Epidermal melanocyte (primary cell): ENCODE results near the gene PLEKHJ1.

ENCODE experiments used
- DNase-seq: peaks from one replicate; pipeline ENCODE4 v3.0.0; 2011; ENCODE audit warnings: low spot score; ENCODE audit not compliant: insufficient read length

The PLEKHJ1 gene

DNA sequence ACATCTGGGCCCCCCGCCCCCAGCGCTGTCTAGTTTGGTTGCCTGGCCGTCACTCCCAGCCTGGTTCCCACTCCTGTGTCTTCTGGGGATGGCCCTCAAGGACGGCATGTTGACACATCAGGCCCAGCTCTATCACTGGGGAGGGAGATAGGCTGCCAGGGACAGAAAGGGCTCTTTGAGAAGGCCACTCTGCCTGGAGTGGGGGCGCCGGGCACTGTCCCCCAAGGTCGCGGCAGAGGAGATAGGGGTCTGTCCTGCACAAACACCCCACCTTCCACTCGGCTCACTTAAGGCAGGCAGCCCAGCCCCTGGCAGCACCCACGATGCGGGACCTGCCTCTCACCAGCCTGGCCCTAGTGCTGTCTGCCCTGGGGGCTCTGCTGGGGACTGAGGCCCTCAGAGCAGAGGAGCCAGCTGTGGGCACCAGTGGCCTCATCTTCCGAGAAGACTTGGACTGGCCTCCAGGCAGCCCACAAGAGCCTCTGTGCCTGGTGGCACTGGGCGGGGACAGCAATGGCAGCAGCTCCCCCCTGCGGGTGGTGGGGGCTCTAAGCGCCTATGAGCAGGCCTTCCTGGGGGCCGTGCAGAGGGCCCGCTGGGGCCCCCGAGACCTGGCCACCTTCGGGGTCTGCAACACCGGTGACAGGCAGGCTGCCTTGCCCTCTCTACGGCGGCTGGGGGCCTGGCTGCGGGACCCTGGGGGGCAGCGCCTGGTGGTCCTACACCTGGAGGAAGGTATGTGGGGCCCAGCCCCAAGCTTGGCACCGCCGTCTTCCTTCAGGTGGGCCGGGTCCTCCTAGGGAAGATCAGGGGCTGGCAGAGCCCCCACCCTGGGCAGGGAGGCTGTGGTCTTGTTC, 13.1 kb upstream of the PLEKHJ1 start, which contains the start of gene AMH:
Gene AMH (plus strand): TSS at position 314 of the 857 bp plus-strand sequence. CDS start 10 bp downstream, at position 324.
- no peak for DNase-seq

DNA sequence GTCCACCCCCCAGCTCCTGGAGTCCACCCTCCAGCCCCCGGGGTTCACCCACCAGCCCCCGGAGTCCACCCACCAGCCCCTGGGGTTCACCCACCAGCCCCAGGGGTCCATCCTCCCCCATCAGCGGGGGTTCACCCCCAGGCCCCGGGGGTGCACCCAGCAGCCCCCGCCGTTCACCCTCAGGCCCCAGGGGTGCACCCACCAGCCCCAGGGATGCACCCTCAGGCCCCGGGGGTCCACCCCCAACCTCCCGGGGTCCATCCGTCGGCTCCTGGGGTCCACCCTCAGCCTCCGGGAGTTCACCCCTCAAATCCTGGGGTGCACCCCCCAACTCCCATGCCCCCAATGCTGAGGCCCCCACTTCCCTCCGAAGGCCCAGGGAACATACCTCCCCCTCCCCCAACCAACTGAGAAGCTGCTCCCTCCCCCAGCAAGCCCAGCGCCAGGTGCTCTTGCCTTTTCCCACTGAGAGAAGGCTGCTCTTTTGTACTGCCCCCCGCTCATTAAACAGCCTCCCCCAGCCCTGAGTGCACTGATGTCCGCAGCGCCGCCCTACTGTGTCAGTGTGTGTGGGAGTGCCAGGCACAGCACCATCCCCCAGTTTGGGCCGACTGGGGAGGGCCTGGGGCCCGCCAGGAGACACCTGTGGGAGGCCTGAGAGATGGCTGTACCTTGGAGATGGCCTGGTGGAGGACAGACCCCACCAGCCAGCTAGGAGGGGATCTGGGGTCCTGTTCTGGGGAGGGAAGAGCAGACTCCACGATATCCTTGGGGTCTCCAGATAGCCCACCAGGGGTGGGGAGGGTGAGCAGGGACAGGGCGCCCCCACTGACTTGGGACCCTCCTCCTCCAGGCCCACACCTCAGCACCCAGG, 12.2 kb upstream of the PLEKHJ1 start:
- no peak for DNase-seq

DNA sequence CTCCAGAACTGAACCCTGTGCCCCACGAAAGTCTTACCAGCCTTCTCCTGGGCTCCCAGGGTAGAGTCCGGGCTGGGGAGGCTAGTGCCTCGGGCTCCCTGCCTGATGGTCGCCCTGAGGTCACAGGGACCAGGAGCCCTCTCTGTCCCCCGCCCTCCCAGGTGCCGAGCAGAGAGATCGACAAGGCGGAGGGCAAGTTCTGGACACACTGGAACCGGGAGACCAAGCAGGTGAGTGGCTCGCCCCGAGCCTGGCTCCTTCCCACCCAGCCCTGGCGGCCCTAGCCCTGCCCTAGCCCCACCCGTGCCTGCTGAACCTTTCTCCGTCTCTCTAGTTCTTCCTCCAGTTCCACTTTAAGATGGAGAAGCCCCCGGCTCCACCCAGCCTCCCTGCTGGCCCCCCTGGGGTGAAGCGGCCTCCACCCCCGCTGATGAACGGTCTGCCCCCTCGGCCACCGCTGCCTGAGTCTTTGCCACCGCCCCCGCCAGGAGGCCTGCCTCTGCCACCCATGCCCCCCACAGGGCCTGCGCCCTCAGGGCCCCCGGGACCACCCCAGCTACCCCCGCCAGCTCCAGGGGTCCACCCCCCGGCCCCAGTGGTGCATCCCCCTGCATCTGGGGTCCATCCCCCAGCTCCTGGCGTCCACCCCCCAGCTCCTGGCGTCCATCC, 11.4 kb upstream of the PLEKHJ1 start:
- no peak for DNase-seq

DNA sequence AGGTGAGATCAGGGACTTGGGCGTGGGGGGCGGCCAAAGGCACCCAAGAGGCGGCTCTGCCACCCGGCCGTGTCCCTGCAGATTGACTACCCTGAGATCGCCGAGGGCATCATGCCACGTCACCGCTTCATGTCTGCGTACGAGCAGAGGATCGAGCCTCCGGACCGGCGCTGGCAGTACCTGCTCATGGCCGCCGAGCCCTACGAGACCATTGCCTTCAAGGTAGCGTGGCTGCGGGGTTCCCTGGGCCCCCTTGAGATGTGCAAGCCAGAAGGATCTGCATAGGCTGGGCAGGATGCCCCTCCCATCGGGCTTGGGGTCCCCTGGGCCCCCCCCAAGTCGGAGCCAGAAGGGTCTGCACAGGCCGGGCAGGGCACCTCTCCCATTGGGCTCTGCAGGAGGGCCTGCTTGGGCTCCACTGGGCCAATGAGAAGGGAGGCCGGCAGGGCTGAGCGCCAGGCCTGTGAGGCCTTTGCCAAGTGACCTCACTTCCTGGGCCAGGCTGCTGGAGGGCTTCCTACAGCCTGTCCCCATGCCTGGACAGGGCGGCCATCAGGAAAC, 10.8 kb upstream of the PLEKHJ1 start:
- no peak for DNase-seq

DNA sequence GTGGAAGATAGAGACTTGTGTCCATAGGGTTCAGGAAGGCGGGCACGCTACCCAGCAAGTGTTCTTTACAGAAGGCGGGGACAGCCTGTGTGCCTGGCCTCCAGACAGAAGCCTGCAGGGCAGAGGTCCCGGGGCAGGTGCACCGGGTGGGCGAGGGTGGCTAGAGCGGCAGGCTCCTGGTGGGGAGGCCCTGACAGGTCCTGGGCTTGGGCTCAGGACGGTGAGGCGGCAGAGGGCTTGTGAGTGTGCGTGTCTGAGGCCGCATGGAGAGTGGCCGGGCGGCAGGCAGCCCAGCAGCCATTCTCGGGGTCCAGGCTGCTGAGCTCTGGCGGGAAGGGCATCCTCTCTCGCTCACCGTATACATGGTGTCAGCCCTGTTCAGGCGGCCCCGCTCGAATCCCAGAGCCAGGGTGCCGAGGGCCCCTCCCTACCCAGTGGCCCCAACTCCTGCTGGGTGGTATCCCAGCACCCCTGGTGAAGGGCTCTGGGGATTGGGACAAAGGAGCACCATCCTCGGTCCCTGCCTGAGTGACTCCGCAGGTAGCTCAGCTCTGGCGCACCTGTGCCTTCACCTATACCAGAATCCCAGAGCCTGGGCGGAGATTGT, 10.0 kb upstream of the PLEKHJ1 start:
- no peak for DNase-seq

DNA sequence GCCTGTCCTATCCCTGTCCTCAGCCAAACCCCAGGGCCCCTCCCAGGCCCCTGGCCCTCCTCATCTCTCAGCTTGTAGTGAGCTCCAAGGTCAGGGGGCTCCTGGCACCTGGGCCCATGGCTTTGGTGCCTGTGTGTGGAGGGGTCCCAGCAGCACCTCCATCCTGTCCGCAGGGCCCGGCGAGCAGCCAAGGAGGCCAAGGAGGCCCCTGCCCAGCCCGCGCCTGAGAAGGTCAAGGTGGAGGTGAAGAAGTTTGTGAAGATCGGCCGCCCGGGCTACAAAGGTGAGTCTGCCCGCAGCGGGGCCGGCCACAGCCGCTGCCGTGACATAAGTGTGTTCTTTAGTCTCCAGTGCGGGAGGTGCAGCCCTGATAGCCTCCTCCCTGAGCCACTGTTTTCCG, 9.1 kb upstream of the PLEKHJ1 start:
- DNase-seq: no peak

DNA sequence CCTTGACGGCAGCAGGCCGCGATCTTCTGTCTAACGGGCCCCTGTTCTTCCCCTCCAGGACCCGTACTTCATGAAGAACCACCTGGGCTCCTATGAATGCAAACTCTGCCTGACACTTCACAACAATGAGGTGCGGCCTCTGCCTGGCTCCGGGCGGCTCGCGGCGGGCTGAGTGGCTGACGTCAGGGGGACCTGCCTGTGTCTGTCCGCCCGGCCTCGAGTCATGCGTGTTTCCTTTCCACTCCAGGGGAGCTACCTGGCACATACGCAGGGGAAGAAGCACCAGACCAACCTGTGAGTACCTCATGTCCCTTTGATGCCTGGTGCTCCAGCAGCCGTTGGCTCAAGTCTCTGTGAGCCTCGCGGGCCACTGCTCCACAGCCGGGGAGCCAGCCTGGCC, 8.4 kb upstream of the PLEKHJ1 start:
- DNase-seq: no peak

DNA sequence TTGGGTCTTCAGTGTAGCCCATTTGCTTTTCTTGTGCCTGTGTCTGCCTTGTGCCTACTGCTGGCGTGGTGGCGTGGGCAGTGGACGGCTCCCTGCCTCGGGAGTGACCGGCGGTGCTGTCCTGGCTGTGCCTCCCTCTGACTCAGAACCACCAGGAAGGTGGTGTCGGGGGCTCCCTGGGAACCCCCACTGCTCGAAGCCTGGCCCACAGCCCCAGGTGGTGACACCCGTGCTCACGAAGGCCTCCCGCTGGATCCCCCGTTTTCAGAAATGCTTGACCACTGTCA, 7.9 kb upstream of the PLEKHJ1 start:
- DNase-seq: no peak

DNA sequence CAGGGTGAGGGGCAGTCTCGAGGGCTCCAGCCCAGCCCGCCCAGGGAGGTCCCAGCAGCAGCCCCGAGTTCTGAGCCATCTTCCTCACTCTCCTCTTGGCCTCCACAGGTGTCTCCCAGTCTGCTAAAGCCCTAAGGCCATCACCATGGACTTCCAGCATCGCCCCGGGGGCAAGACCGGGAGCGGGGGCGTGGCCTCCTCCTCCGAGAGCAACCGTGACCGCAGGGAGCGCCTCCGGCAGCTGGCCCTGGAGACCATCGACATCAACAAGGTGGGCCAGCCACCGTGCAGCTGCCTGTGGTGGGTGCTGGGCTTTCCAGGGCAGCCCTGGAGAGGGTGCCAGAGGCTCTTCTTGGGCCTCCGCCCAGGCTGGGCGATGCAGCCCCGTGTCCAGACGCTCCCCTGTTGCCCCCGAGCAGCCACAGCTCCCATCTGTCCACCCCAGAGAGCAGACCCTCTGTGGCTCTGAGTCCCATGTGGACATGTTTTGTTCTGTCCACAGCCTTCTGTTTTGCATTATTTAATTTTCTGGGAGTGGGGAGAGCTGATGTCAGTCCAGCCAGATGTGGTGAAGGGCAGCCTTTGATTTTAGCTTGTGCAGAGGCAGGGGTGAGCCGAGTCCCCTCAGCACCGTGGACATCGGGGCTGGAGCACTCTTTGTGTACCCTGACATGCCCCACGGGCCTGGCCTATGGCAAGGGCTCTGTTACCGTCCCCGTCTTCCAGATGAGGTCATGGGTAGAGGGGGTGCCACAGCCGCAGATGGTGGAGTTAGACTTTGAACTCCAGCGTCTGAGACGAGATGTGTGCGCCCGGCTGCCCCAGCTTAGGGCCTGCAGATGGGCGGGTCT, 7.4 kb upstream of the PLEKHJ1 start:
- DNase-seq: no peak

DNA sequence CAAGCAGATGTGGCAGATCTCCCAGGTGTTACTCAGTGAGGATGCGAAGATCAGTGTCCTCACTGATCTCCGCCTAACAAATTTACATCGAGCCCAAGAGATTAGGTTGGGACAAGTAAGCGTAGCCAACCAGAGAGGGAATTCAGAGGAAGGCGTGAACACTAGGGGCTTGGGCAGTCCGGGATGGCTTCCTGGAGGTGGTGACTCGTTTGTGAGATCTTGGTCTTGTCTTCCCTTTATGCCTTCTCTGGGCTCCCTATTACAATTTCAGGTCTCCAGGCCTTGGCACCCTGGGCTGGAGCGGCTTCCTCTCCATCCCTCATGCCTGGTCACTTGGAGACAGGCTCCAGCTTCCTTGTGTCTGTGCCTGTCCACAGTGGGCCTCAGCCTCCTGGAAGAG, 6.7 kb upstream of the PLEKHJ1 start:
- DNase-seq: no peak

DNA sequence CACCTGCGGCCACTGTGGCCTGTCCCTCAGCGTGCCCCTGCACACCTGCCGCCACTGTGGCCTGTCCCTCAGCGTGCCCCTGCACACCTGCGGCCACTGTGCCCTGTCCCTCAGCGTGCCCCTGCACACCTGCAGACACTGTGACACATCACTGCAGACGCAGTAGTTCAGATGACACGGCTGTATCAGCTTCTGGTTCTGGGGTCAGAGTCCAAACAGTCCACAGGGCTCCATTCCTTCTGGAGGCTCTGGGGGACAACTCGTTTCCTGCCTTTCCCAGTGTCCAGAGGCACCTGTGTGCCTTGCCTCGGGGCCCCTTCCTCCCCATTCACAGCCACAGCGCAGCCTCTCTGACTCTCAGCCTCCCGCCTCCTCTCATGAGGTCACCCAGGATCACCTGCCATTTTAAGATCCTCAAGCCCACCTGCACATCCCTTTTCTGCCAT, 6.0 kb upstream of the PLEKHJ1 start:
- no peak for DNase-seq

DNA sequence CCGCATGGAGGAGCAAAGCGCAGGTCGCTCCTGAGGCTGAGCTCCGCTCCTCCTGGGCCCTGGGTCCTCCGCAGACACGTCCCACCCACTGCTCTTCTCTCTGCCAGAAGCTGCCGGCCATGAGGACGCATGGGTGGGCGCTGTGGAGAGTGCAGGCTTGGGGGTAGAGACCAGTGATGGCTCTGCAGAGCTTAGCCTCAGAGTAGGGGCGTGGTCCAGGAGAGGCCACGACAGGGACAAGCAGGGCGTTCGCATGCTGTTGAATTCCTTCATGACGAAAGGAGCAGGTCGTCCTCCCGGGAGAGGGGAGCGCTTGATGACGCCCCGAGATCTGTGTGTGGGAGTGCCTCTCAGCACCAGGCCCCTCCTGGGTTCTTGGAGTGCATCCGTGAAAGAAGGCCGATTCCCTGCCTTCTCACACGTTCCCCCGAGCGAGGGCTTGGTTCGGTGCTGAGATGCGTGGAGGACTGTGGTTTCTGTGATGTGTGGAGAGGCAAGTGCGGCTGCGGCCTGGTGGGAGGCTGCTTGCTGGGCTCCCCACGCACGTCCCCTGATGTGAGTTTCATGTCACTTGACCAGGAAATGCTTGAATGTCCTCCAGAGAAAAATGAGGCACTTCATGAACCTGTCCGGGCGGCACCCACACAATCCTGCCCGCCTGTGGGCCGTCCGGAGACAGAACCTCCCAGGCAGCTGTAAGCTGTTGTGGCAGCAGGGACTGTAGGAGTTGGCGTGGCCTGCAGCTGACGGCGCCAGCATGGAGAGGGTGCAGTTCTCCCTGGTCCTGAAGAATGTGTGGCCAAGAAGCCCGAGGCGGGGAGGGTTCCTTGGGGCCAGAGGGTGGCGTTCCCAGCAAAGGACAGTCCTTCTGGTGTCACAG, 5.0 kb upstream of the PLEKHJ1 start:
- DNase-seq: no peak

DNA sequence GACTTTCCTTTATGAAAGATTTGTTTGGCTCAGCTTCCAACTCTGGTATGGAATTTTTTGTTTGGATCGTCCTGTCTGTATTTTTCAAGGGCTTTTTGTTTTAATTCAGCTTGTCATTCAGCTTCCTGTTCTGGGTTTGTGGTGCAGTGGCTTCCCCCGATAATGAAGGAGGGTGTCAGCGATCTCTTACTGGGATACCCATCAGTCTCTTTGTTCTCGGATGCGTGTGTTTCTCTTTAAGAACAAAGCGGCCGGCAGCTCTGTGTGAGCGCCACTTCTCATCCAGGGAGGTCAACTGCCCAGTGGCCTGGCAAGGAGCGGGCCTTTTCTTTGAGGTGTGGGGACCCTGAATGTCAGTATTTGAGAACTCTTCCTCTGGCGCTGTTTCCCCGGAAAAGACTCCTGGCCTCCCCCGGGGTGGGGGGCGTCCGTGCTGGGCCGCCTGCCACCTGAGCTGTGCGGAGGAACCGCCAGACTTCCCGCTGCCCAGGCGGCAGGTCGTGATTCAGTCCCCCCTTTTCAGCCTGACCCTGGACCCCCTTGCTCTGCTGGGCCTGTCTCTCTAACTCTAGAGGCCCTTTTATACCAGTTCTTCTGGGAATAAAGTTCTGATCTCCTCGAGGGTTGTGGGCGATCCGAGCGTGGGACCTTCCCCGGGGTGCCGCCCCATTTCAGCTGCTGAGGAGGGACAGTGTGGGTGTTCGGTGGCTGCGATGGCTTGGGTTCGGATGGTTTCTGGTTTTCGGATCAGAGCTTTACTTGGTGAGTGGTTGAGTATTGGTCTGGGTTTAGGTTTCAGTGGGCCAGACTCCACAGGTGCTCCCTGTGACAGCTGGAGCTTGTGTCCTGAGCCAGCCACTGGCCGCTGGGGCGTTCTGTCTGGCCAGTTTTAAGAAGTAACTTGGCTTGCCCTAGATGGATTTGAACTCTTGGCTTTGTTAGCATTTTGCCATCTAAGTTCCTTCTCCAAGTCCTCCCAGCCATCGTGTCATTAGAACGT, 3.9 kb upstream of the PLEKHJ1 start:
- no peak for DNase-seq

DNA sequence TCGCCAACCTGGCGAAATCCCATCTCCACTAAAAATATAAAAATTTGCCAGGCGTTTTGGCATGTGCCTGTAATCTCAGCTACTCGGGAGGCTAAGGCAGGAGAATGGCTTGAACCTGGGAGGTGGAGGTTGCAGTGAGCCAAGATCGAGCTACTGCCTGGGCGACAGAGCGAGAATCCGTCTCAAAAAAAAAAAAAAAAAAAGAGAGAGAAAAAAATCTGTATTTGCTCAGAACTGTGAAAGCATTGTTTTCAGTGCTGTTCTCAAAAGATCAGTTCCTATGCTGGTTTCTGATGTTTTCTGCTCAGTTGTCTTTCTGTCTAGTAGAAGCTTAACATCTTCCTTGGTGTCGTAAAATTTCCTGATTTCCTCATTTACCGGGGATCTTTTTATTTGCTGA, 3.0 kb upstream of the PLEKHJ1 start:
- no peak for DNase-seq

DNA sequence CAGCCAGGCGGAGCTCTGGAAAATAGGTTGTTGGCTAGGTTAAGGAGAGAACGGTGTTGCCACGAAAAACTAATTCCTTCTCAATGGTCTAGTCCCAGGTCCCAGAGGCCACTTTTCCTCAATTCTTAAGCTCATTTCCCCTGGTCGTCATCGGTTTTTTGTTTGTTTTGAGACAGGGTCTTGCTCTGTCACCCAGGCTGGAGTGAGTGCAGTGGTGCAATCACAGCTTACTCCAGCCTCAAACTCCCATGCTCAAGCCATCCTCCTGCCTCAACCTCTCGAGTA, 1.7 kb upstream of the PLEKHJ1 start:
- no peak for DNase-seq

DNA sequence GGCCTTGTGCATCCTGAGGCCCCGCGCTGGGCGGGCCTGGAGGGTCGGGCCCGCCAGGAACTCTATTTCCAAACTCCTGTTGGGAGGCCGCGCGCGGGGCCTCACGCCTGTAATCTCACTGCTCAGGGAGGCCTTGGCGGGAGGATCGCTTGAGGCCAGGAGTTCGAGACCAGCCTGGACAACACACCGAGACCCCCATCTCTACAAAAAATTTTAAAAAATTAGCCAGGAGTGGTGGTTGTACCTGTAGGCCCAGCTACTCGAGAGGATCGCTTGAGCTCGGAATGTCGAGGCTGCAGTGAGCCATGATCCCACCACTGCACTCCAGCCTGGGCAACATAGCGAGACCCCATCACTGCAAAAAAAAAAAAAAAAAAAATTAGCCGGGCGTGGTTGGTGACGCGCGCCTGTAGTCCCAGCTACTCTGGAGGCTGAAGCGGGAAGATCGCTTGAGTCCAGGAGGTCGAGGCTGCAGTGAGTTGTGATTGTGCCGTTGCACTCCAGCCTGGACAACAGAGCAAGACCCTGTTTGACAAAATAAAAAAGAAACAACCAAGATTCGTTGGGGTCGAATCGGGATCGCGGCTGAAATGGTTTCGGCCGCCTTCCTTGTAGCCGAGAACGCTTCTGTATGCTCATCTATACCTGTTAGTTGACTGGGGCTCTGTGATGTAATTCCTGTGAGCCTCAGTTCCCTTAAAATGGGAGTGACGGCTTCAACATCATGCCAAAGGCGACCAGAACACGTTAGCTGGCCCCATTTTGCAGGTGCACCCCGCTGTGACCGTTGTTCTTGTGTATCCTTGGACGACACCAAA, 1.1 kb upstream of the PLEKHJ1 start:
- DNase-seq: no peak

DNA sequence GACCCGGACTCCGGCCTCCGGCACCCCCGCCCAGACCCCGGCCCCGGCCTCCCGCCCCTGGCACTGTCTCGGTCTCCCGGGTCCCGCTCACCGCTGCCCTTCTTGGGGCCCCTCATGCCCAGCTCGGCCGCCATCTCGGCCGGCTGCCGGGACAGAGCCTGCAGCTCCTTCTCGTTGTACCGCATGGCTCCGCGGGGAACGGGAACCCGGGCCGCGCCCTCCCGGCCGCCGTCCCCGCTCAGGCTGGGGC, 140 bp downstream of the PLEKHJ1 start:
- no peak for DNase-seq
